ENCODE measurements around the gene MAPK8. TPM values are rescaled to one million over a fixed set of nuclear protein-coding genes. Genes with fewer than 3 reads are reported as not detected.

The MAPK8 gene
- total RNA-seq, 1 donor from 2014 or later = 47.4 TPM

- peaks cover 7% of the 10 kb centered on the region for H3K36me3 ChIP-seq (ENCODE audit: insufficient read depth, low read length)
- no peaks in the 10 kb centered on the region for H3K27me3 ChIP-seq (ENCODE audit: insufficient read depth, low read length)
- Mint-ChIP-seq H3K27ac (ENCODE audit: unreplicated experiment) (no peak overlapping the region), H3K4me3 (ENCODE audit: unreplicated experiment) (no peak overlapping the region), H3K27me3 (ENCODE audit: low read depth, unreplicated experiment) (peaks cover 5% of the 10 kb centered on the region), H3K9me3 (ENCODE audit: unreplicated experiment) (no peaks in the 10 kb centered on the region), H3K4me1 (ENCODE audit: low read depth, unreplicated experiment) (peaks cover 3% of the 10 kb centered on the region), H3K36me3 (ENCODE audit: low read depth, unreplicated experiment) (no peaks in the 10 kb centered on the region)
- no peak overlapping the region for H2AFZ ChIP-seq (ENCODE audit: low read depth, low read length)
- TF ChIP-seq EZH2 (IDR thresholded peaks at IDR 0.05; ENCODE audit: insufficient read depth, low read length) (no peak), CTCF (IDR thresholded peaks at IDR 0.05; ENCODE audit: insufficient read depth, low read depth, low read length) (no peak)
- no peak overlapping the region for H3K4me2 ChIP-seq (ENCODE audit: low read length)
- no peak overlapping the region for H3K9ac ChIP-seq (ENCODE audit: low read length)
- peaks cover under 1% of the 10 kb centered on the region for H3K4me1 ChIP-seq (ENCODE audit: insufficient read depth, low read length)
- no peaks in the 10 kb centered on the region for H3K9me3 ChIP-seq (ENCODE audit: insufficient read depth, low read depth, low read length)
- DNase-seq (ENCODE audit: low read depth) (no peak), FAIRE-seq (no peak)
- no peak overlapping the region for H3K27ac ChIP-seq (ENCODE audit: low read depth, low read length)
- H3K79me2 ChIP-seq (ENCODE audit: insufficient read depth, low read length) = no peaks in the 10 kb centered on the region
- H4K20me1 ChIP-seq (ENCODE audit: insufficient read depth, low read length) = peaks cover 45% of the 10 kb centered on the region
- H3K4me3 ChIP-seq (ENCODE audit: insufficient read depth, low read depth, low read length) = no peak overlapping the region
These were observed 148.0 kb downstream of the MAPK8 start for GRCh38 chr10:48454302-48455054.

GRCh38 chr10:48455055-48455391, 148.5 kb downstream of the MAPK8 start:
- H3K9me3 ChIP-seq (ENCODE audit: insufficient read depth, low read depth, low read length) = no peaks in the 10 kb centered on the region
- no peak overlapping the region for H3K4me2 ChIP-seq (ENCODE audit: low read length)
- no peak for TF ChIP-seq CTCF (IDR thresholded peaks at IDR 0.05; ENCODE audit: insufficient read depth, low read depth, low read length)
- TF ChIP-seq EZH2 (IDR thresholded peaks at IDR 0.05; ENCODE audit: insufficient read depth, low read length) = no peak
- H3K4me1 ChIP-seq (ENCODE audit: insufficient read depth, low read length) = no peaks in the 10 kb centered on the region
- H4K20me1 ChIP-seq (ENCODE audit: insufficient read depth, low read length) = peaks cover 45% of the 10 kb centered on the region
- Mint-ChIP-seq H3K27ac (ENCODE audit: unreplicated experiment) (no peak overlapping the region), H3K4me1 (ENCODE audit: low read depth, unreplicated experiment) (peaks cover 3% of the 10 kb centered on the region), H3K36me3 (ENCODE audit: low read depth, unreplicated experiment) (no peaks in the 10 kb centered on the region), H3K27me3 (ENCODE audit: low read depth, unreplicated experiment) (peaks cover 6% of the 10 kb centered on the region), H3K4me3 (ENCODE audit: unreplicated experiment) (no peak overlapping the region), H3K9me3 (ENCODE audit: unreplicated experiment) (no peaks in the 10 kb centered on the region)
- H3K36me3 ChIP-seq (ENCODE audit: insufficient read depth, low read length) = peaks cover 7% of the 10 kb centered on the region
- DNase-seq (ENCODE audit: low read depth) = no peak
- no peak for FAIRE-seq
- H3K9ac ChIP-seq (ENCODE audit: low read length) = no peak overlapping the region
- H3K4me3 ChIP-seq (ENCODE audit: insufficient read depth, low read depth, low read length) = no peak overlapping the region
- H2AFZ ChIP-seq (ENCODE audit: low read depth, low read length) = no peak overlapping the region
- no peak overlapping the region for H3K27ac ChIP-seq (ENCODE audit: low read depth, low read length)
- H3K27me3 ChIP-seq (ENCODE audit: insufficient read depth, low read length) = no peaks in the 10 kb centered on the region
- H3K79me2 ChIP-seq (ENCODE audit: insufficient read depth, low read length) = no peaks in the 10 kb centered on the region
